Measurements from ENCODE around the gene DVL1. TPM values are rescaled to one million over a fixed set of nuclear protein-coding genes. Genes with fewer than 3 reads are reported as not detected.

DVL1 gene
- total and polyA plus RNA-seq, 9 of the 15 experiments (the other 6 are each of a cell fraction or from before 2014, with no cell fraction given) = 0.62 to 135 (median 24.3) TPM

- TF ChIP-seq HBP1 (CRISPR knock-in tag; IDR thresholded peaks at IDR 0.05) (no peak), ETV6 (IDR thresholded peaks at IDR 0.05; ENCODE audit: borderline replicate concordance in 1 of 2, low read depth in 2 of 2, low read length in 1 of 2) (no peak), ETV6 (CRISPR knock-in tag; IDR thresholded peaks at IDR 0.05; ENCODE audit: borderline replicate concordance) (no peak), CCAR2 (IDR thresholded peaks at IDR 0.05; ENCODE audit: low read depth, low read length) (no peak), RBM25 (IDR thresholded peaks at IDR 0.05; ENCODE audit: low read depth, low read length, severe bottlenecking) (no peak)
Observed at GRCh38 chr1:1394116-1394515, 44.9 kb upstream of the DVL1 start (continued).

- intact Hi-C loops (cut with micrococcal nuclease) (loop anchor here (10.0 kb wide), 1 partner anchor 121 kb away; the partner anchor contains the start of gene ATAD3A), in situ Hi-C loops (cut with MboI) (no loop called here)
- H2AFZ ChIP-seq (ENCODE audit: low read depth, low read length) = no peak overlapping the region
- POLR2A ChIA-PET = interaction anchor here (0.5 to 1.3 kb wide), 5 partner anchors 9 to 272 kb away, joined by 3 to 8 read pairs (median 3); no protein-coding TSS in a partner anchor
- H3K79me2 ChIP-seq (ENCODE audit: control insufficient read depth, insufficient read depth, low read length) = peaks cover 49% of the 10 kb centered on the region
- FAIRE-seq (no peak), ATAC-seq (no peak), DNase-seq (ENCODE audit: extremely low read depth in 1 of 4, low spot score in 3 of 4) (peak in 1 of 4 experiments; percentile 9)
- TF ChIP-seq PCBP1 (IDR thresholded peaks at IDR 0.05; ENCODE audit: low read depth, low read length, poor library complexity, severe bottlenecking) (no peak), PML (IDR thresholded peaks at IDR 0.05; ENCODE audit: low read length) (0 out of 2 replicates have a peak, but pooled peaks have one; percentile 20), L3MBTL2 (IDR thresholded peaks at IDR 0.05) (no peak), CEBPZ (IDR thresholded peaks at IDR 0.05; ENCODE audit: borderline replicate concordance, low read depth, low read length) (no peak), RBM15 (IDR thresholded peaks at IDR 0.05; ENCODE audit: insufficient read depth, low read length) (no peak), RBFOX2 (IDR thresholded peaks at IDR 0.05; ENCODE audit: low read depth, low read length) (peak; percentile 60), POLR2G (IDR thresholded peaks at IDR 0.05; ENCODE audit: low read depth, low read length) (peak; percentile 54), CBX5 (IDR thresholded peaks at IDR 0.05; ENCODE audit: borderline replicate concordance, low read depth) (no peak), SOX6 (IDR thresholded peaks at IDR 0.05) (no peak)
- H3K4me1 ChIP-seq (replicated peaks in 1 of 2; ENCODE audit: control insufficient read depth in 2 of 2, insufficient read depth in 2 of 2, low read length in 2 of 2) = peaks cover 16 to 20% of the 10 kb centered on the region in 2 experiments
- H3K36me3 ChIP-seq (ENCODE audit: control insufficient read depth, insufficient read depth, low read length) = peaks cover 91% of the 10 kb centered on the region
- 96% methylated on average over 11 of the region's 11 CpGs for WGBS (ENCODE audit: insufficient coverage, low coverage, missing lambda C conversion rate)
- BruUV-seq (replicated peaks) = no TSS peak
- H3K4me2 ChIP-seq (ENCODE audit: insufficient read depth, low read length) = no peak overlapping the region
- H3K9me3 ChIP-seq (replicated peaks; ENCODE audit: control insufficient read depth, insufficient read depth, low read depth, low read length) = no peaks in the 10 kb centered on the region
- H3K9ac ChIP-seq (ENCODE audit: insufficient read depth in 1 of 2, low read depth in 2 of 2, low read length in 2 of 2) = peak overlapping the region in 1 of 2 experiments; percentile 74; a peak in 1 of 4 replicates
- H3K9me1 ChIP-seq (ENCODE audit: control insufficient read depth, insufficient read depth, low read length) = no peaks in the 10 kb centered on the region
- no peak overlapping the region for H3K27ac ChIP-seq (ENCODE audit: extremely low read depth, low read depth, low read length)
- CTCF ChIA-PET (ENCODE audit: low intra/inter-chr PET ratio) = no interaction called here
- H3K4me3 ChIP-seq = no peak overlapping the region
- no peaks in the 10 kb centered on the region for H4K20me1 ChIP-seq (replicated peaks; ENCODE audit: control insufficient read depth, insufficient read depth, low read length)
- no peaks in the 10 kb centered on the region for H3K27me3 ChIP-seq (ENCODE audit: control insufficient read depth in 2 of 2, insufficient read depth in 2 of 2, low read length in 2 of 2)
Observed at GRCh38 chr1:1393428-1393827, 44.2 kb upstream of the DVL1 start.
